Measurements from ENCODE around the gene MRPL42. TPM values are rescaled to one million over a fixed set of nuclear protein-coding genes. Genes with fewer than 3 reads are reported as not detected.
A peak's percentile ranks its signal among the peaks of the same experiment; 100 is the strongest.

MRPL42 gene
- polyA plus RNA-seq, 1 of the 3 experiments (the other 2 are of a cell fraction): 39.5 TPM

DNA sequence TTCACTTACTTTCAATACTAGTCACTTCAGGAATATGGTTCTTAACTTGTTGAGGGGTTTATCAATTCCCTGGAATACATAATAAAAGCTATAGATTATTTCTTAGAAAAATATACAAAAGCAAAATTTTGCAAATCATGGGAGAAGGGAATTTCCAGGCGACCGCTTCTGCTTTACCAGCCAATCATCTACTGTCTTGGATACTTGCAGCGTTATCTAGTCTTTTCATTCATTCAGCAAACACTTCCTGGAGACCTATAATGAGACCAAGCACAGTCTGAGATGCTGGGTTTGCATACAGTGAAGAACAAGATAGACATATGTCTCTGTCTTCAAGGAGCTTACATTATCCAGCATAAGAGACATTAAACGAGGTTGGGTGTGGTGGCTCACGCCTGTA lies 1.5 kb upstream of the MRPL42 start (continued):
- TF ChIP-seq IRF3 (IDR thresholded peaks at IDR 0.05; ENCODE audit: low read depth, low read length): no peak
- TF ChIP-seq ELF1 (IDR thresholded peaks at IDR 0.05): no peak
- no peak for TF ChIP-seq REST (IDR thresholded peaks at IDR 0.05; ENCODE audit: low read depth, low read length)
- TF ChIP-seq RFX5 (IDR thresholded peaks at IDR 0.05; ENCODE audit: low read length): no peak
- TF ChIP-seq, protein P1, sequence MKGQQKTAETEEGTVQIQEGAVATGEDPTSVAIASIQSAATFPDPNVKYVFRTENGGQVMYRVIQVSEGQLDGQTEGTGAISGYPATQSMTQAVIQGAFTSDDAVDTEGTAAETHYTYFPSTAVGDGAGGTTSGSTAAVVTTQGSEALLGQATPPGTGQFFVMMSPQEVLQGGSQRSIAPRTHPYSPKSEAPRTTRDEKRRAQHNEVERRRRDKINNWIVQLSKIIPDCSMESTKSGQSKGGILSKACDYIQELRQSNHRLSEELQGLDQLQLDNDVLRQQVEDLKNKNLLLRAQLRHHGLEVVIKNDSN (IDR thresholded peaks at IDR 0.05; ENCODE audit: borderline replicate concordance, low read depth): no peak
- TF ChIP-seq NRF1 (IDR thresholded peaks at IDR 0.05; ENCODE audit: low read depth, low read length): no peak
- TF ChIP-seq RAD21 (IDR thresholded peaks at IDR 0.05; ENCODE audit: low read length): no peak

- Histone ChIP-seq H3K4me2 (no peak overlapping the region), H2AFZ (ENCODE audit: low read depth) (peak overlapping the region; percentile 84), H3K79me2 (ENCODE audit: insufficient read depth) (peaks cover 44% of the 10 kb centered on the region), H3K27ac (ENCODE audit: low read depth in 2 of 2, low read length in 1 of 2) (no peak overlapping the region), H4K20me1 (ENCODE audit: insufficient read depth) (peaks cover 5% of the 10 kb centered on the region; the same call in 1 of the 2 replicates), H3K9ac (no peak overlapping the region), H3K36me3 (replicated peaks in 1 of 2; ENCODE audit: control insufficient read depth in 1 of 2, insufficient read depth in 2 of 2, low read length in 1 of 2) (peaks cover 8 to 19% of the 10 kb centered on the region in 2 experiments), H3K4me1 (ENCODE audit: control insufficient read depth in 1 of 2, insufficient read depth in 2 of 2, low read depth in 1 of 2, low read length in 1 of 2) (peaks cover 5% of the 10 kb centered on the region in 2 experiments; a peak in 2 of 4 replicates), H3K9me3 (no peaks in the 10 kb centered on the region), H3K9me2 (no peaks in the 10 kb centered on the region), H3K27me3 (ENCODE audit: insufficient read depth) (no peaks in the 10 kb centered on the region), H3F3A (replicated peaks; ENCODE audit: insufficient read depth) (no peaks in the 10 kb centered on the region), H3K4me3 (ENCODE audit: low read depth in 2 of 2, low read length in 1 of 2) (no peak overlapping the region)
- POLR2A ChIA-PET: interaction anchor here (0.7 kb wide), 2 partner anchors 277 to 572 kb away, joined by 3 to 5 read pairs; no protein-coding TSS in a partner anchor
- no peak for DNase-seq
- TF ChIP-seq RFX5 (IDR thresholded peaks at IDR 0.05; ENCODE audit: low read length): no peak
- no peak for TF ChIP-seq MXI1 (IDR thresholded peaks at IDR 0.05; ENCODE audit: low read depth, low read length)
- TF ChIP-seq TAF1 (IDR thresholded peaks at IDR 0.05; ENCODE audit: borderline replicate concordance, low read depth, low read length): no peak
- TF ChIP-seq EP300 (IDR thresholded peaks at IDR 0.05; ENCODE audit: borderline replicate concordance in 1 of 2, low read depth in 1 of 2, low read length in 1 of 2): no peak
- WGBS (ENCODE audit: low lambda C conversion rate): 82% methylated on average over 9 of the region's 9 CpGs
- CTCF ChIA-PET: interaction anchor here (1.0 to 1.9 kb wide), 6 partner anchors 15 to 636 kb away, joined by 5 to 7 read pairs (median 5); no protein-coding TSS in a partner anchor
These were observed 526 bp upstream of the MRPL42 start for GRCh38 chr12:93466625-93467350.

Data from SK-N-SH (cell line).